MM.1S (cell line): Measurements from ENCODE around the gene ENDOV.

ENCODE experiments used
- DNase-seq: peaks from one replicate; pipeline ENCODE4 v3.0.0-alpha.2; 2015
- H2AFZ ChIP-seq: fragments of 300-600 bp; sonication (generic); 2 replicates; pipeline ENCODE4 v1.6.0; 2016; ENCODE audit warnings: antibody characterized with exemption, low read length
- H3F3A ChIP-seq: fragments of 300-600 bp; sonication (generic); 2 replicates; pipeline ENCODE4 v1.6.1; 2016; ENCODE audit warnings: mild to moderate bottlenecking, antibody characterized with exemption, low read length, moderate library complexity, mixed read lengths; ENCODE audit not compliant: insufficient read depth
- H3K27ac ChIP-seq: fragments of 300-600 bp; sonication (generic); 2 replicates; pipeline ENCODE4 v1.5.1; 2016; ENCODE audit warnings: mild to moderate bottlenecking, low read length
- H3K27me3 ChIP-seq: fragments of 300-600 bp; sonication (generic); replicated peaks from 2 replicates; pipeline ENCODE4 v1.6.0; 2016; ENCODE audit warnings: low read length; ENCODE audit not compliant: insufficient read depth
- H3K36me3 ChIP-seq: fragments of 300-600 bp; sonication (generic); replicated peaks from 2 replicates; pipeline ENCODE4 v1.6.1; 2016; ENCODE audit warnings: mild to moderate bottlenecking, low read length, mixed read lengths; ENCODE audit not compliant: insufficient read depth
- H3K4me1 ChIP-seq: fragments of 300-600 bp; sonication (generic); 2 replicates; pipeline ENCODE4 v1.6.1; 2016; ENCODE audit warnings: low read length, mixed read lengths
- H3K4me2 ChIP-seq: fragments of 300-600 bp; sonication (generic); 2 replicates; pipeline ENCODE4 v1.6.0; 2016; ENCODE audit warnings: low read depth, low read length
- H3K4me3 ChIP-seq: fragments of 300-600 bp; sonication (generic); 2 replicates; pipeline ENCODE4 v1.5.1; 2016; ENCODE audit warnings: low read length, mixed read lengths
- H3K79me2 ChIP-seq: fragments of 300-600 bp; sonication (generic); 2 replicates; pipeline ENCODE4 v1.6.1; 2016; ENCODE audit warnings: mixed run types, low read length, mixed read lengths
- H3K9ac ChIP-seq: fragments of 300-600 bp; sonication (generic); 2 replicates; pipeline ENCODE4 v1.6.1; 2016; ENCODE audit warnings: low read length, mixed read lengths
- H3K9me2 ChIP-seq: fragments of 300-600 bp; sonication (generic); replicated peaks from 2 replicates; pipeline ENCODE4 v1.6.1; 2016; ENCODE audit warnings: mild to moderate bottlenecking, low read length, mixed read lengths; ENCODE audit not compliant: insufficient read depth
- H3K9me3 ChIP-seq: fragments of 300-600 bp; sonication (generic); replicated peaks from 2 replicates; pipeline ENCODE4 v1.6.1; 2016; ENCODE audit warnings: mild to moderate bottlenecking, low read length, mixed read lengths; ENCODE audit not compliant: insufficient read depth
- H4K20me1 ChIP-seq: fragments of 300-600 bp; sonication (generic); 2 replicates; pipeline ENCODE4 v1.6.1; 2016; ENCODE audit warnings: mild to moderate bottlenecking, low read length, moderate library complexity, mixed read lengths; ENCODE audit not compliant: insufficient read depth
- CTCF ChIP-seq: fragments of 300-600 bp; sonication (generic); IDR thresholded peaks from 2 replicates; pipeline ENCODE4 v1.5.1; 2016; ENCODE audit warnings: antibody characterized with exemption, low read length, mixed read lengths
- EZH2 ChIP-seq: fragments of 300-600 bp; sonication (generic); optimal IDR thresholded peaks from 2 replicates; pipeline ENCODE3; 2017; ENCODE audit warnings: low read depth, mild to moderate bottlenecking, antibody characterized with exemption, low read length, mixed read lengths
- EZH2phosphoT487 ChIP-seq: fragments of 300-600 bp; sonication (generic); IDR thresholded peaks from 2 replicates; pipeline ENCODE4 v1.6.1; 2018; ENCODE audit warnings: antibody characterized with exemption, low read length

The ENDOV gene

GRCh38 chr17:80478487-80479245 lies 63.7 kb downstream of the ENDOV start:
- no peaks in the 10 kb centered on the region for H3F3A ChIP-seq
- H3K4me2 ChIP-seq, result no peak overlapping the region
- no peak overlapping the region for H3K9ac ChIP-seq
- H3K9me3 ChIP-seq, result no peaks in the 10 kb centered on the region
- no peak overlapping the region for H2AFZ ChIP-seq
- no peaks in the 10 kb centered on the region for H3K9me2 ChIP-seq
- H3K27me3 ChIP-seq, result peaks cover 93% of the 10 kb centered on the region
- TF ChIP-seq CTCF, result no peak
- no peak for TF ChIP-seq EZH2phosphoT487
- TF ChIP-seq EZH2, result no peak
- no peaks in the 10 kb centered on the region for H3K4me1 ChIP-seq
- no peak for DNase-seq
- H3K27ac ChIP-seq, result no peak overlapping the region
- no peaks in the 10 kb centered on the region for H3K79me2 ChIP-seq
- no peaks in the 10 kb centered on the region for H4K20me1 ChIP-seq
- H3K36me3 ChIP-seq, result no peaks in the 10 kb centered on the region
- no peak overlapping the region for H3K4me3 ChIP-seq

GRCh38 chr17:80479246-80479566 lies 64.2 kb downstream of the ENDOV start:
- Histone ChIP-seq H3K27ac (no peak overlapping the region), H3K9me3 (no peaks in the 10 kb centered on the region), H3K27me3 (peaks cover 93% of the 10 kb centered on the region), H3K36me3 (no peaks in the 10 kb centered on the region), H3K9me2 (no peaks in the 10 kb centered on the region), H3K4me3 (no peak overlapping the region), H3K4me1 (no peaks in the 10 kb centered on the region), H4K20me1 (no peaks in the 10 kb centered on the region), H3F3A (no peaks in the 10 kb centered on the region), H3K4me2 (no peak overlapping the region), H2AFZ (no peak overlapping the region), H3K9ac (no peak overlapping the region), H3K79me2 (no peaks in the 10 kb centered on the region)
- no peak for DNase-seq
- TF ChIP-seq EZH2phosphoT487 (no peak), CTCF (no peak), EZH2 (no peak)

- H3K4me1 ChIP-seq, result no peaks in the 10 kb centered on the region
- no peaks in the 10 kb centered on the region for H3K79me2 ChIP-seq
- H3K27me3 ChIP-seq, result peaks cover 92% of the 10 kb centered on the region
- H4K20me1 ChIP-seq, result no peaks in the 10 kb centered on the region
- no peaks in the 10 kb centered on the region for H3F3A ChIP-seq
- no peaks in the 10 kb centered on the region for H3K9me2 ChIP-seq
- H3K9ac ChIP-seq, result no peak overlapping the region
- no peaks in the 10 kb centered on the region for H3K36me3 ChIP-seq
- no peak overlapping the region for H3K4me3 ChIP-seq
- H2AFZ ChIP-seq, result no peak overlapping the region
- no peaks in the 10 kb centered on the region for H3K9me3 ChIP-seq
- TF ChIP-seq EZH2, result no peak
- TF ChIP-seq CTCF, result no peak
- TF ChIP-seq EZH2phosphoT487, result no peak
- no peak for DNase-seq
- H3K27ac ChIP-seq, result no peak overlapping the region
- no peak overlapping the region for H3K4me2 ChIP-seq
These were observed 65.3 kb downstream of the ENDOV start for GRCh38 chr17:80480248-80480647.
